Measurements from ENCODE around the gene DAG1. TPM values are rescaled to one million over a fixed set of nuclear protein-coding genes. Genes with fewer than 3 reads are reported as not detected.

The DAG1 gene
- total RNA-seq, 2 experiments from 2014 or later: 15.0 to 18.3 TPM

DNA sequence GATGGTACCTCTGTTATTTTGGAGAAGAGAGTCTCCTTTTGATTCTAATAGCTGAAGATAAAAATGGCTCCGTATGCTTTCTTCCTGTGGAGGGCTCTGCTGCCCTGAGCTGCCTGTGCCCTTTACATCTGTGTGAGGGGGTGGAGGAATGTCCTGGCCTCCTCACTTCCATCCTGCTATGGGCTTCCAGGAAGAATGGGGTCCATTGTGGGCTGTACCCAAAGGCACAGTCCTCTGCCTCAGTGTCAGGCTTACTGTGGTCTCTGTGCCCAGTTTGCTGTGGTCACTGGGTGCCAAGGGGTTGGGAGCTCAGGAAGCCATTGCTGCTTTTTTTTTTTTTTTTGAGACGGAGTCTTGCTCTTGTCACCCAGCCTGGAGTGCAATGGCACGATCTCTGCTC lies 14.4 kb downstream of the DAG1 start:
- peaks cover 29% of the 10 kb centered on the region for H3K4me1 Mint-ChIP-seq (ENCODE audit: low read depth)
- ATAC-seq (ENCODE audit: poor library complexity): no peak
- intact Hi-C loops (cut with DNase I, micrococcal nuclease): no loop called here

DNA sequence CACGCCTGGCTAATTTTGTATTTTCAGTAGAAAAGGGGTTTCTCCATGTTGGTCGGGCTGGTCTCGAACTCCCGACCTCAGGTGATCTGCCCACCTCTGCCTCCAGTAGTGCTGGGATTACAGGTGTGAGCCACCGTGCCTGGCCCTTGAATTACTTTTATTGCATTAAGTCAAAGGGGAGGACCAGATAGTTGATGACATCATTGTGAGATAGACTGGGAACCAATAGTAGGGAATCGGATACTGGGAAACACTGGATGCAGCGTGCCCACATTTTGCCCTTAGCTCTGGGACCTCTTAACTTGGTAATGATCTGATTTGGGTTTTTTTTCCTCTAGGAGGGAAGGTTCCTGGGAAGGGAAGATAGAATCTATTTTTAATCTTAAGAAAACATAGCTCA lies 19.2 kb downstream of the DAG1 start:
- H3K4me1 ChIP-seq (ENCODE audit: insufficient read depth, low read length): no peaks in the 10 kb centered on the region
- no peak for DNase-seq
- no peak overlapping the region for H3K27ac ChIP-seq (ENCODE audit: low read depth in 1 of 2, low read length in 2 of 2)
- peaks cover 9% of the 10 kb centered on the region for H3K36me3 ChIP-seq (ENCODE audit: insufficient read depth, low read length)
- intact Hi-C loops (cut with DNase I, micrococcal nuclease): no loop called here
- H3K4me1 Mint-ChIP-seq (ENCODE audit: low read depth): peaks cover 10% of the 10 kb centered on the region
- no peaks in the 10 kb centered on the region for H3K27me3 Mint-ChIP-seq
- H3K27me3 ChIP-seq (ENCODE audit: control insufficient read depth in 1 of 2, insufficient read depth in 2 of 2, low read length in 2 of 2): no peaks in the 10 kb centered on the region
- H3K4me3 Mint-ChIP-seq: no peak overlapping the region
- peaks cover 39% of the 10 kb centered on the region for H3K36me3 Mint-ChIP-seq (ENCODE audit: low read depth)
- ChIA-PET CTCF (no interaction called here), POLR2A (interaction anchor here (0.6 kb wide), 1 partner anchor 20 kb away, joined by 3 read pairs; no protein-coding TSS in a partner anchor)
- no peak overlapping the region for H3K27ac Mint-ChIP-seq
- no peaks in the 10 kb centered on the region for H3K9me3 Mint-ChIP-seq
- no peak overlapping the region for H3K4me3 ChIP-seq (ENCODE audit: low read length)
- ATAC-seq (ENCODE audit: poor library complexity): no peak
- H3K9me3 ChIP-seq (ENCODE audit: control insufficient read depth in 1 of 2, insufficient read depth in 1 of 2, low read length in 2 of 2): no peaks in the 10 kb centered on the region
- TF ChIP-seq, protein P1, sequence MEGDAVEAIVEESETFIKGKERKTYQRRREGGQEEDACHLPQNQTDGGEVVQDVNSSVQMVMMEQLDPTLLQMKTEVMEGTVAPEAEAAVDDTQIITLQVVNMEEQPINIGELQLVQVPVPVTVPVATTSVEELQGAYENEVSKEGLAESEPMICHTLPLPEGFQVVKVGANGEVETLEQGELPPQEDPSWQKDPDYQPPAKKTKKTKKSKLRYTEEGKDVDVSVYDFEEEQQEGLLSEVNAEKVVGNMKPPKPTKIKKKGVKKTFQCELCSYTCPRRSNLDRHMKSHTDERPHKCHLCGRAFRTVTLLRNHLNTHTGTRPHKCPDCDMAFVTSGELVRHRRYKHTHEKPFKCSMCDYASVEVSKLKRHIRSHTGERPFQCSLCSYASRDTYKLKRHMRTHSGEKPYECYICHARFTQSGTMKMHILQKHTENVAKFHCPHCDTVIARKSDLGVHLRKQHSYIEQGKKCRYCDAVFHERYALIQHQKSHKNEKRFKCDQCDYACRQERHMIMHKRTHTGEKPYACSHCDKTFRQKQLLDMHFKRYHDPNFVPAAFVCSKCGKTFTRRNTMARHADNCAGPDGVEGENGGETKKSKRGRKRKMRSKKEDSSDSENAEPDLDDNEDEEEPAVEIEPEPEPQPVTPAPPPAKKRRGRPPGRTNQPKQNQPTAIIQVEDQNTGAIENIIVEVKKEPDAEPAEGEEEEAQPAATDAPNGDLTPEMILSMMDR (IDR thresholded peaks at IDR 0.05): no peak

More for the DNA sequence above, 14.4 kb downstream of the DAG1 start:
- Mint-ChIP-seq H3K27me3 (no peaks in the 10 kb centered on the region), H3K27ac (no peak overlapping the region), H3K36me3 (ENCODE audit: low read depth) (peaks cover 41% of the 10 kb centered on the region), H3K4me3 (no peak overlapping the region), H3K9me3 (no peaks in the 10 kb centered on the region)
- Histone ChIP-seq H3K27me3 (ENCODE audit: control insufficient read depth in 1 of 2, insufficient read depth in 2 of 2, low read length in 2 of 2) (no peaks in the 10 kb centered on the region), H3K9me3 (ENCODE audit: control insufficient read depth in 1 of 2, insufficient read depth in 1 of 2, low read length in 2 of 2) (no peaks in the 10 kb centered on the region), H3K36me3 (ENCODE audit: insufficient read depth, low read length) (peaks cover 12% of the 10 kb centered on the region), H3K27ac (ENCODE audit: low read depth in 1 of 2, low read length in 2 of 2) (no peak overlapping the region), H3K4me1 (ENCODE audit: insufficient read depth, low read length) (no peaks in the 10 kb centered on the region), H3K4me3 (ENCODE audit: low read length) (no peak overlapping the region)
- no peak for DNase-seq
- TF ChIP-seq, protein P1 (IDR thresholded peaks at IDR 0.05): no peak
- ChIA-PET CTCF (no interaction called here), POLR2A (interaction anchor here (0.6 kb wide), 1 partner anchor 210 kb away, joined by 3 read pairs; no protein-coding TSS in a partner anchor)

- H3K36me3 ChIP-seq (ENCODE audit: insufficient read depth, low read length): peaks cover 11% of the 10 kb centered on the region
Observed at GRCh38 chr3:49492969-49493368, 22.9 kb downstream of the DAG1 start.

More at GRCh38 chr3:49492969-49493368, 22.9 kb downstream of the DAG1 start:
- no peaks in the 10 kb centered on the region for H3K4me1 ChIP-seq (ENCODE audit: insufficient read depth, low read length)
- H3K27me3 ChIP-seq (ENCODE audit: control insufficient read depth in 1 of 2, insufficient read depth in 2 of 2, low read length in 2 of 2): no peaks in the 10 kb centered on the region
- no peaks in the 10 kb centered on the region for H3K9me3 Mint-ChIP-seq
- ChIA-PET CTCF (interaction anchor here (0.6 to 0.7 kb wide), 2 partner anchors 23 to 104 kb away, joined by 3 read pairs; no protein-coding TSS in a partner anchor), POLR2A (no interaction called here)
- no peak overlapping the region for H3K4me3 Mint-ChIP-seq
- H3K9me3 ChIP-seq (ENCODE audit: control insufficient read depth in 1 of 2, insufficient read depth in 1 of 2, low read length in 2 of 2): no peaks in the 10 kb centered on the region
- H3K27ac Mint-ChIP-seq: no peak overlapping the region
- no peak overlapping the region for H3K27ac ChIP-seq (ENCODE audit: low read depth in 1 of 2, low read length in 2 of 2)
- intact Hi-C loops (cut with DNase I, micrococcal nuclease): no loop called here
- ATAC-seq (ENCODE audit: poor library complexity): no peak
- DNase-seq: no peak
- peaks cover 4% of the 10 kb centered on the region for H3K4me1 Mint-ChIP-seq (ENCODE audit: low read depth)
- no peaks in the 10 kb centered on the region for H3K27me3 Mint-ChIP-seq
- H3K4me3 ChIP-seq (ENCODE audit: low read length): no peak overlapping the region
- H3K36me3 Mint-ChIP-seq (ENCODE audit: low read depth): peaks cover 38% of the 10 kb centered on the region
- TF ChIP-seq, protein P1 (IDR thresholded peaks at IDR 0.05): no peak
